H1 (cell line): ENCODE results near the gene E2F1. TPM values are rescaled to one million over a fixed set of nuclear protein-coding genes. Genes with fewer than 3 reads are reported as not detected.

Source experiments
- CTCF ChIA-PET: fragments of 300-600 bp; sonication (Branson Sonifier 250); formaldehyde crosslinking; loops from one replicate; lab custom pipeline; 2021; ENCODE audit not compliant: partially characterized antibody; lab: Charles Lee
- POLR2A ChIA-PET: fragments of 300-600 bp; sonication (Branson Sonifier 250); formaldehyde crosslinking; loops from one replicate; lab custom pipeline; 2021; ENCODE audit warnings: inconsistent platforms; ENCODE audit not compliant: partially characterized antibody; lab: Charles Lee
- DNase-seq, 2 experiments: peaks; one replicate each; pipeline versions ENCODE4 v3.0.0 to v3.0.0-alpha.2; 2010 to 2022; ENCODE audit warnings: low spot score in 2 of 2, low read depth in 1 of 2, mixed read lengths in 1 of 2
- FAIRE-seq: peaks from 2 replicates; lab custom pipeline; 2011; peaks lifted over from hg19 to GRCh38; lab: Jason Lieb, UNC
- H2AFZ ChIP-seq: 2 replicates; pipeline ENCODE4 v1.8.1; 2012; ENCODE audit warnings: low read length, inconsistent platforms
- H2AK5ac ChIP-seq: 2 replicates; pipeline ENCODE4 v1.6.1; 2013; ENCODE audit warnings: low read depth, low read length
- H2BK120ac ChIP-seq: replicated peaks from 2 replicates; pipeline ENCODE3; 2013; ENCODE audit warnings: low read depth, low read length, inconsistent platforms
- H2BK12ac ChIP-seq: 2 replicates; pipeline ENCODE4 v1.6.1; 2013; ENCODE audit warnings: low read depth, low read length
- H2BK15ac ChIP-seq: 2 replicates; pipeline ENCODE4 v1.6.1; 2013; ENCODE audit warnings: low read length
- H2BK20ac ChIP-seq: 2 replicates; pipeline ENCODE4 v1.6.1; 2013; ENCODE audit warnings: low read length
- H2BK5ac ChIP-seq: 2 replicates; pipeline ENCODE4 v1.6.1; 2013; ENCODE audit warnings: low read depth, low read length
- H3K14ac ChIP-seq: 2 replicates; pipeline ENCODE4 v1.6.1; 2013; ENCODE audit warnings: inconsistent platforms; ENCODE audit not compliant: insufficient read length
- H3K18ac ChIP-seq: 2 replicates; pipeline ENCODE4 v1.6.1; 2013; ENCODE audit warnings: low read length; ENCODE audit errors: extremely low read depth
- H3K23ac ChIP-seq: 2 replicates; pipeline ENCODE4 v1.6.1; 2013; ENCODE audit warnings: inconsistent platforms; ENCODE audit not compliant: insufficient read length
- H3K23me2 ChIP-seq: 2 replicates; pipeline ENCODE4 v1.6.1; 2013; ENCODE audit warnings: low read depth, low read length
- H3K27ac ChIP-seq: 2 replicates; pipeline ENCODE4 v1.6.1; 2011; ENCODE audit warnings: low read depth, low read length, inconsistent platforms
- H3K27me3 ChIP-seq, 4 experiments: replicated peaks in 1 of 4; 1 replicate in 1 of 4; 2 replicates in 3 of 4; pipeline versions ENCODE4 v1.6.1 to v1.8.1; 2011 to 2013; ENCODE audit warnings: low read length in 3 of 4, mild to moderate bottlenecking in 3 of 4, inconsistent platforms in 2 of 4, mixed read lengths in 2 of 4, moderate library complexity in 1 of 4; ENCODE audit not compliant: control insufficient read depth in 3 of 4, insufficient read depth in 3 of 4; ENCODE audit errors: extremely low read depth in 1 of 4
- H3K36me3 ChIP-seq, 4 experiments: 2 replicates each; pipeline versions ENCODE4 v1.6.1 to v1.8.1; 2011 to 2013; ENCODE audit warnings: mild to moderate bottlenecking in 4 of 4, low read length in 3 of 4, moderate library complexity in 2 of 4, control low read depth in 1 of 4, inconsistent platforms in 1 of 4; ENCODE audit not compliant: insufficient read depth in 4 of 4, control insufficient read depth in 2 of 4
- H3K4ac ChIP-seq: replicated peaks from 2 replicates; pipeline ENCODE3; 2013; ENCODE audit warnings: low read length, low read depth, mixed read lengths, inconsistent platforms; ENCODE audit not compliant: insufficient read length
- H3K4me1 ChIP-seq, 4 experiments: replicated peaks in 1 of 4; 1 replicate in 1 of 4; 2 replicates in 3 of 4; pipeline versions ENCODE4 v1.6.1 to v1.8.1; 2011 to 2013; ENCODE audit warnings: low read length in 3 of 4, inconsistent platforms in 2 of 4, mixed read lengths in 1 of 4; ENCODE audit not compliant: insufficient read depth in 4 of 4, control insufficient read depth in 3 of 4
- H3K4me2 ChIP-seq, 2 experiments: 2 replicates each; pipeline versions ENCODE4 v1.6.1 to v1.8.1; 2011 to 2013; ENCODE audit warnings: low read depth in 2 of 2, low read length in 2 of 2, control low read depth in 1 of 2, inconsistent platforms in 1 of 2, mild to moderate bottlenecking in 1 of 2; ENCODE audit not compliant: insufficient read depth in 1 of 2
- H3K4me3 ChIP-seq, 4 experiments: fragments of 200-600, 300-600 bp in 1 of 4; sonication (generic), shearing (Covaris generic), sonication (Bioruptor Twin) in 1 of 4; 2 replicates each; pipeline versions ENCODE4 v1.5.1 to v1.8.1; 2011 to 2016; ENCODE audit warnings: low read length in 4 of 4, low read depth in 3 of 4, control low read depth in 2 of 4, inconsistent platforms in 2 of 4, mild to moderate bottlenecking in 2 of 4, mixed read lengths in 1 of 4, moderate library complexity in 1 of 4; ENCODE audit not compliant: insufficient read depth in 2 of 4; ENCODE audit errors: extremely low read depth in 1 of 4
- H3K56ac ChIP-seq: replicated peaks from 2 replicates; pipeline ENCODE3; 2013; ENCODE audit warnings: low read depth, mild to moderate bottlenecking, mixed read lengths, low read length, inconsistent platforms; ENCODE audit not compliant: insufficient read length
- H3K79me1 ChIP-seq: 2 replicates; pipeline ENCODE4 v1.6.1; 2013; ENCODE audit warnings: low read depth, low read length, control low read depth
- H3K79me2 ChIP-seq, 2 experiments: 2 replicates each; pipeline versions ENCODE4 v1.6.1 to v1.8.1; 2012 to 2013; ENCODE audit warnings: low read length in 2 of 2, mild to moderate bottlenecking in 2 of 2, inconsistent platforms in 1 of 2; ENCODE audit not compliant: insufficient read depth in 2 of 2, control insufficient read depth in 1 of 2
- H3K9ac ChIP-seq, 4 experiments: replicated peaks in 1 of 4; 1 replicate in 1 of 4; 2 replicates in 3 of 4; pipeline versions ENCODE4 v1.6.1 to v1.8.1; 2011 to 2013; ENCODE audit warnings: low read depth in 3 of 4, low read length in 3 of 4, control low read depth in 2 of 4, mild to moderate bottlenecking in 2 of 4, moderate library complexity in 2 of 4, inconsistent platforms in 1 of 4; ENCODE audit errors: extremely low read depth in 1 of 4
- H3K9me3 ChIP-seq, 2 experiments: 2 replicates each; pipeline versions ENCODE4 v1.6.1 to v1.8.1; 2012 to 2013; ENCODE audit warnings: mild to moderate bottlenecking in 2 of 2, moderate library complexity in 2 of 2, control low read depth in 1 of 2, inconsistent platforms in 1 of 2, low read depth in 1 of 2, low read length in 1 of 2, mixed read lengths in 1 of 2; ENCODE audit not compliant: insufficient read depth in 2 of 2
- H4K20me1 ChIP-seq, 2 experiments: replicated peaks in 1 of 2; 2 replicates each; pipeline versions ENCODE3 to v1.8.1; 2011 to 2013; ENCODE audit warnings: inconsistent platforms in 2 of 2, low read length in 2 of 2, mild to moderate bottlenecking in 1 of 2; ENCODE audit not compliant: insufficient read depth in 2 of 2, control insufficient read depth in 1 of 2
- H4K5ac ChIP-seq: 2 replicates; pipeline ENCODE4 v1.6.1; 2013; ENCODE audit warnings: low read length, low read depth, mixed read lengths, inconsistent platforms; ENCODE audit not compliant: insufficient read length
- H4K8ac ChIP-seq: 2 replicates; pipeline ENCODE4 v1.8.0; 2013; ENCODE audit warnings: mild to moderate bottlenecking, moderate library complexity, low read length, inconsistent platforms; ENCODE audit not compliant: insufficient read depth; ENCODE audit errors: extremely low read depth
- H4K91ac ChIP-seq: replicated peaks from 2 replicates; pipeline ENCODE3; 2013; ENCODE audit warnings: low read length, mixed read lengths, inconsistent platforms; ENCODE audit not compliant: insufficient read length
- GABPA ChIP-seq: IDR thresholded peaks from 2 replicates; pipeline ENCODE4 v1.6.1; 2011; ENCODE audit warnings: mild to moderate bottlenecking, low read length, moderate library complexity, borderline replicate concordance; ENCODE audit not compliant: insufficient read depth
- JUN ChIP-seq: IDR thresholded peaks from 2 replicates; pipeline ENCODE4 v1.6.1; 2011; ENCODE audit warnings: low read depth, mild to moderate bottlenecking, improper control_type of control experiment, low read length
- POLR2AphosphoS5 ChIP-seq: IDR thresholded peaks from 2 replicates; pipeline ENCODE4 v1.6.1; 2011; ENCODE audit warnings: low read depth, low read length
- WGBS, 2 experiments: shearing (Covaris generic) in 1 of 2; methylation state at CpG; one replicate each; pipeline versions ENCODE4 v1.1.6 to v1.1.7; 2013 to 2015; ENCODE audit warnings: low lambda C conversion rate in 2 of 2, mixed read lengths in 2 of 2, inconsistent platforms in 1 of 2, low coverage in 1 of 2, missing lambda C conversion rate in 1 of 2; ENCODE audit not compliant: insufficient replicate concordance in 2 of 2, insufficient coverage in 1 of 2, insufficient read length in 1 of 2; ENCODE audit errors: extremely low coverage in 1 of 2, missing lambda C conversion rate in 1 of 2; 5-methylcytosine and 5-hydroxymethylcytosine counted together
- polyA plus RNA-seq, 7 experiments: library from polyadenylated mRNA; depleted of rRNA in 3 of 7; stranded (reverse) in 5 of 7; unstranded in 2 of 7; fragments of >200 nt in 5 of 7; fragments of 200-250 nt in 2 of 7; gene quantifications; 1 replicate in 5 of 7; 2 replicates in 1 of 7; 4 replicates in 1 of 7; pipeline versions ENCODE4 v1.2.1 to v1.2.3, GENCODE V29; 2011 to 2013; ENCODE audit warnings: missing spikeins in 2 of 7, mixed read lengths in 2 of 7
- total RNA-seq: library from RNA; stranded (reverse); fragmentation: NEBNext Ultra II Directional; extraction: Animal tissue kit (Norgen Biotek cat#: 25700); gene quantifications from 2 replicates; pipeline ENCODE4 v1.2.1, GENCODE V29; 2021

E2F1 gene
- total and polyA plus RNA-seq, 2 of the 8 experiments (the other 6 are each of a cell fraction or from before 2014, with no cell fraction given), result 33.4 to 35.8 TPM

DNA sequence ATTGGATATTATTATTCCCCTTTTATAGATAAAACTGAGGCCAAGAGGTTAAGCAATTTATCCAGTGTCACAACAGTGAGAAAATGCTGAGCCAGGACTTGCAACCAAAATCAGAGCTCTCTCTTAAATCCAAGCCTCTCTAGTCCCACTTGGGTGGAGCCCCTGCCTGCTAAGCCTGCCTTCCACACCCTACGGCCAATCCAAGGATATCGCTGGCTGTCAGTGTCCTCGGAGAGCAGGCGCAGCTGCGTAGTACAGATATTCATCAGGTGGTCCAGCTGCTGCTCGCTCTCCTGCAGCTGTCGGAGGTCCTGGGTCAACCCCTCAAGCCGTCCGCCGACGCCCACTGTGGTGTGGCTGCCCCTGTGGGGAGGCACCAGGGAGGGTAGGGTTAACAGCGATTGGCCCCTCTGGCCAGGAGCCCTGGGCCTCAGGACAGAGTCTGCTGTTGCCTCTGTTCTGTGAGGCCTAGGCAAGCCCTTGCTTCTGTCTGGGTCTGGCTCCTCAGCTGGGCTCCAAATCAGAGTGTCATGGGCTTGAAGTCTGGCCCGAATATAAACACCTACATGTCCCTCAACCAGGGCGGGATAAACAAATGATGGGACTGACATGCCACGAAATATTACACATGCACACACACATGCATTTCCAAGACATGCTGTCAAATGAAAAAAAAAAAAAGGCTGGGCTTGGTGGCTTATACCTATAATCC is 8.0 kb downstream of the E2F1 start:
- H4K20me1 ChIP-seq, result peaks cover 12 to 49% of the 10 kb centered on the region in 2 experiments

More for the DNA sequence above, 8.0 kb downstream of the E2F1 start:
- Histone ChIP-seq H4K8ac (no peak overlapping the region; the same call in 1 of the 2 replicates), H3K14ac (no peak overlapping the region), H3K79me1 (peaks cover 7% of the 10 kb centered on the region), H2AFZ (no peak overlapping the region), H3K23ac (no peak overlapping the region), H3K18ac (no peak overlapping the region), H4K91ac (no peak overlapping the region), H2BK5ac (no peak overlapping the region), H3K4me1 (peaks cover 0 to 13% (median 6%) of the 10 kb centered on the region in 4 experiments; a peak in 4 of 7 replicates), H3K27ac (no peak overlapping the region), H2BK15ac (no peak overlapping the region), H3K27me3 (no peaks in the 10 kb centered on the region), H4K5ac (no peak overlapping the region), H3K79me2 (peaks cover 0 to 26% of the 10 kb centered on the region in 2 experiments; a peak in 2 of 4 replicates), H3K23me2 (peaks cover 13% of the 10 kb centered on the region), H3K36me3 (peaks cover 19 to 36% (median 32%) of the 10 kb centered on the region in 4 experiments; a peak in 6 of 8 replicates), H3K4ac (no peak overlapping the region), H2BK12ac (no peak overlapping the region), H3K9me3 (no peaks in the 10 kb centered on the region), H3K4me2 (no peak overlapping the region), H2BK20ac (no peak overlapping the region), H2AK5ac (no peak overlapping the region), H3K9ac (no peak overlapping the region), H3K56ac (no peak overlapping the region), H2BK120ac (no peak overlapping the region), H3K4me3 (no peak overlapping the region)
- WGBS, 2 experiments, result 97% methylated on average over 15 of the region's 15 CpGs; no CpG with 5 or more reads in 1 of the 2 experiments
- DNase-seq (no peak), FAIRE-seq (no peak)
- ChIA-PET POLR2A (interaction anchor here (0.6 to 14.0 kb wide), 5 partner anchors 9 to 358 kb away, joined by 3 to 245 read pairs (median 5); partner anchors contain the start of genes ACTL10, C20orf144, NECAB3 and PXMP4), CTCF (interaction anchor here (1.2 to 1.9 kb wide), 2 partner anchors 9 to 24 kb away, joined by 4 to 9 read pairs; no protein-coding TSS in a partner anchor)
- TF ChIP-seq POLR2AphosphoS5 (peak; percentile 49; the same call in 1 of the 2 replicates), GABPA (no peak), JUN (no peak)
